HepG2 (cell line): ENCODE measurements around the gene SCARB2. TPM values are rescaled to one million over a fixed set of nuclear protein-coding genes. Genes with fewer than 3 reads are reported as not detected.
A peak's percentile ranks its signal among the peaks of the same experiment; 100 is the strongest.

ENCODE experiments used
- AHR ChIP-seq: IDR thresholded peaks from 2 replicates; pipeline ENCODE4 v1.6.1; 2018; ENCODE audit warnings: missing genetic modification reagents, missing compliant biosample characterization
- CAMTA2 ChIP-seq: sonication (generic); formaldehyde crosslinking; IDR thresholded peaks from 2 replicates; pipeline ENCODE4 v1.4.0; 2020; ENCODE audit warnings: mild to moderate bottlenecking, missing genetic modification reagents, borderline replicate concordance
- CCAR2 ChIP-seq: fragments of 200-400 bp; formaldehyde crosslinking; optimal IDR thresholded peaks from 2 replicates; pipeline ENCODE3; 2018; ENCODE audit warnings: low read depth, mild to moderate bottlenecking, low read length, moderate library complexity
- CHD2 ChIP-seq: IDR thresholded peaks from 2 replicates; pipeline ENCODE4 v1.6.1; 2011; ENCODE audit warnings: low read depth, low read length, improper control_type of control experiment
- ELK4 ChIP-seq: sonication (generic); formaldehyde crosslinking; IDR thresholded peaks from 2 replicates; pipeline ENCODE4 v1.9.0; 2021; ENCODE audit warnings: missing genetic modification reagents, borderline replicate concordance
- FIP1L1 ChIP-seq: fragments of 200-400 bp; formaldehyde crosslinking; IDR thresholded peaks from 2 replicates; pipeline ENCODE4 v1.6.1; 2018; ENCODE audit warnings: low read depth, mild to moderate bottlenecking, low read length, moderate library complexity, borderline replicate concordance; ENCODE audit not compliant: insufficient read depth
- HDAC1 ChIP-seq: sonication (generic); formaldehyde crosslinking; IDR thresholded peaks from 2 replicates; pipeline ENCODE4 v1.5.1; 2020; ENCODE audit warnings: mild to moderate bottlenecking, missing genetic modification reagents
- KAT8 ChIP-seq: IDR thresholded peaks from 2 replicates; pipeline ENCODE4 v1.6.1; 2016; ENCODE audit warnings: missing genetic modification reagents, missing compliant biosample characterization
- MBD4 ChIP-seq: IDR thresholded peaks from 2 replicates; pipeline ENCODE4 v1.6.1; 2012; ENCODE audit warnings: low read length, inconsistent platforms, borderline replicate concordance
- POLR2G ChIP-seq: fragments of 200-400 bp; formaldehyde crosslinking; IDR thresholded peaks from 2 replicates; pipeline ENCODE4 v1.6.1; 2018; ENCODE audit warnings: mild to moderate bottlenecking, low read depth, low read length, moderate library complexity
- STAG1 ChIP-seq: sonication (generic); formaldehyde crosslinking; IDR thresholded peaks from 2 replicates; pipeline ENCODE4 v1.4.0; 2020; ENCODE audit warnings: missing genetic modification reagents
- ZBTB4 ChIP-seq: sonication (generic); formaldehyde crosslinking; IDR thresholded peaks from 2 replicates; pipeline ENCODE4 v1.4.0; 2020; ENCODE audit warnings: missing genetic modification reagents, mild to moderate bottlenecking, borderline replicate concordance
- ZBTB7B ChIP-seq: sonication (generic); formaldehyde crosslinking; IDR thresholded peaks from 2 replicates; pipeline ENCODE4 v1.4.0; 2020; ENCODE audit warnings: missing genetic modification reagents
- ZNF256 ChIP-seq: sonication (generic); formaldehyde crosslinking; conservative IDR thresholded peaks from 2 replicates; pipeline ENCODE4 v1.4.0; 2020; ENCODE audit warnings: missing genetic modification reagents
- ZNF280D ChIP-seq: sonication (generic); formaldehyde crosslinking; IDR thresholded peaks from 2 replicates; pipeline ENCODE4 v1.5.1; 2020; ENCODE audit warnings: mild to moderate bottlenecking, missing genetic modification reagents
- ZNF362 ChIP-seq: sonication (generic); formaldehyde crosslinking; IDR thresholded peaks from 2 replicates; pipeline ENCODE4 v1.4.0; 2020; ENCODE audit warnings: missing genetic modification reagents, mild to moderate bottlenecking, borderline replicate concordance
- ZNF382 ChIP-seq: sonication (generic); formaldehyde crosslinking; IDR thresholded peaks from 2 replicates; pipeline ENCODE4 v1.5.0; 2020; ENCODE audit warnings: missing genetic modification reagents, mild to moderate bottlenecking, borderline replicate concordance
- ZNF580 ChIP-seq: IDR thresholded peaks from 2 replicates; pipeline ENCODE4 v1.6.1; 2016; ENCODE audit warnings: low read depth, borderline replicate concordance
- ZNF749 ChIP-seq: sonication (generic); formaldehyde crosslinking; IDR thresholded peaks from 2 replicates; pipeline ENCODE4 v1.8.0; 2022; ENCODE audit warnings: mild to moderate bottlenecking, missing genetic modification reagents, moderate library complexity, borderline replicate concordance
- ZNF776 ChIP-seq: sonication (generic); formaldehyde crosslinking; IDR thresholded peaks from 2 replicates; pipeline ENCODE4 v1.4.0; 2020; ENCODE audit warnings: mild to moderate bottlenecking, missing genetic modification reagents
- polyA plus RNA-seq, 8 experiments: library from polyadenylated mRNA; depleted of rRNA in 3 of 8; stranded (reverse) in 7 of 8; unstranded in 1 of 8; fragments of >200 nt; fragmentation: Illumina TruSeq in 4 of 8; extraction: Trizol in 4 of 8; gene quantifications; 2 replicates each; pipeline versions ENCODE4 v1.2.1 to v1.2.3, GENCODE V29; 2011 to 2016; ENCODE audit warnings: low read depth in 4 of 8, missing spikeins in 1 of 8, mixed read lengths in 1 of 8; ENCODE audit not compliant: insufficient read depth in 1 of 8
- total RNA-seq, 5 experiments: library from RNA; depleted of rRNA; stranded (reverse); fragments of >200 nt; fragmentation: Illumina TruSeq; extraction: Trizol; gene quantifications; 2 replicates each; pipeline ENCODE4 v1.2.3, GENCODE V29; 2016; ENCODE audit warnings: low read depth in 1 of 5

Gene SCARB2
- total and polyA plus RNA-seq, 2 of the 13 experiments (the other 11 are each of a cell fraction or from before 2014, with no cell fraction given) = 40.6 to 43.4 TPM

- TF ChIP-seq ZNF749 (peak; percentile 36; the same call in 1 of the 2 replicates), KAT8 (CRISPR knock-in tag) (peak; percentile 97), AHR (CRISPR knock-in tag) (peak; percentile 76; the same call in 1 of the 2 replicates), ZBTB4 (CRISPR knock-in tag) (peak; percentile 19; the same call in 1 of the 2 replicates), STAG1 (CRISPR knock-in tag) (no peak), HDAC1 (peak; percentile 91), ZNF362 (0 out of 2 replicates have a peak, but pooled peaks have one; percentile 50), ZNF382 (CRISPR knock-in tag) (no peak), ZBTB7B (CRISPR knock-in tag) (peak; percentile 84), CCAR2 (no peak), ZNF776 (CRISPR knock-in tag) (no peak; the same call in 1 of the 2 replicates), CAMTA2 (CRISPR knock-in tag) (no peak), ZNF280D (CRISPR knock-in tag) (no peak), CHD2 (peak; percentile 62; the same call in 1 of the 2 replicates), FIP1L1 (peak; percentile 89; the same call in 1 of the 2 replicates), ZNF256 (CRISPR knock-in tag) (peak; percentile 74), ELK4 (CRISPR knock-in tag) (no peak), MBD4 (no peak; the same call in 1 of the 2 replicates), POLR2G (peak; percentile 92), ZNF580 (CRISPR knock-in tag) (no peak; the same call in 1 of the 2 replicates)
Measured at GRCh38 chr4:76148142-76148865, 65.3 kb downstream of the SCARB2 start, which contains the start of gene NUP54 (continued).
